ENCODE results near the gene MRPL52. TPM values are rescaled to one million over a fixed set of nuclear protein-coding genes. Genes with fewer than 3 reads are reported as not detected.

Gene MRPL52
- total and polyA plus RNA-seq, 2 of the 13 experiments (the other 11 are each of a cell fraction or from before 2014, with no cell fraction given): 118 to 329 TPM

DNA sequence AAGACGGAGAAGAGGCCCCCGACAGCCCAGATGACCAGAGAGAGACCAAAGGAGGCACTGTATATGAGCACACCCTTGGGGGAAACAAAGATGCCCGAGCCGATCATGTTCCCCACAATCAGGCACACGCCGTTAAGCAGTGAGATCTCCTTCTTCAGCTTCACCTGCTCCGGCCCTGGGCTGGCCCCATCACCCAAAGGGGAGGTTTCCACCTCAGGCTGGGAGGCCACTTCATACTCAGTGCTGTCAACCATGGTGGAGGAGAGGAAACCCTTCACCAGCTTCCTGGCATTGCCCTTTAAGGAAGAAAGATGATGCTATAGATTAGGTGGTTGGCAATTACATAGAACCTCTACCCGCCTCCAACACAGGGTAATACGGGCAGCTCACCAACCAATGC is 16.5 kb upstream of the MRPL52 start:
- Histone ChIP-seq H3K36me3 (replicated peaks in 1 of 2; ENCODE audit: control insufficient read depth in 1 of 2, insufficient read depth in 2 of 2, low read length in 2 of 2) (no peaks in the 10 kb centered on the region), H3K79me2 (ENCODE audit: insufficient read depth, low read length) (no peaks in the 10 kb centered on the region), H3K4me1 (ENCODE audit: insufficient read depth, low read length) (peaks cover 32% of the 10 kb centered on the region), H4K20me1 (ENCODE audit: insufficient read depth, low read length) (no peaks in the 10 kb centered on the region), H3K27ac (ENCODE audit: extremely low read length, insufficient read depth, low read length) (no peak overlapping the region), H3K4me2 (ENCODE audit: low read depth, low read length) (no peak overlapping the region), H3K9ac (ENCODE audit: insufficient read depth, low read depth, low read length) (no peak overlapping the region), H3K9me3 (ENCODE audit: low read length) (no peaks in the 10 kb centered on the region), H3K4me3 (replicated peaks in 1 of 3; ENCODE audit: insufficient read depth in 1 of 3, low read depth in 2 of 3, low read length in 3 of 3) (no peak overlapping the region), H2AFZ (ENCODE audit: low read length) (no peak overlapping the region), H3K27me3 (ENCODE audit: control insufficient read depth in 1 of 2, insufficient read depth in 2 of 2, low read length in 2 of 2) (no peaks in the 10 kb centered on the region; a peak in 1 of 5 replicates)
- TF ChIP-seq, protein P1, sequence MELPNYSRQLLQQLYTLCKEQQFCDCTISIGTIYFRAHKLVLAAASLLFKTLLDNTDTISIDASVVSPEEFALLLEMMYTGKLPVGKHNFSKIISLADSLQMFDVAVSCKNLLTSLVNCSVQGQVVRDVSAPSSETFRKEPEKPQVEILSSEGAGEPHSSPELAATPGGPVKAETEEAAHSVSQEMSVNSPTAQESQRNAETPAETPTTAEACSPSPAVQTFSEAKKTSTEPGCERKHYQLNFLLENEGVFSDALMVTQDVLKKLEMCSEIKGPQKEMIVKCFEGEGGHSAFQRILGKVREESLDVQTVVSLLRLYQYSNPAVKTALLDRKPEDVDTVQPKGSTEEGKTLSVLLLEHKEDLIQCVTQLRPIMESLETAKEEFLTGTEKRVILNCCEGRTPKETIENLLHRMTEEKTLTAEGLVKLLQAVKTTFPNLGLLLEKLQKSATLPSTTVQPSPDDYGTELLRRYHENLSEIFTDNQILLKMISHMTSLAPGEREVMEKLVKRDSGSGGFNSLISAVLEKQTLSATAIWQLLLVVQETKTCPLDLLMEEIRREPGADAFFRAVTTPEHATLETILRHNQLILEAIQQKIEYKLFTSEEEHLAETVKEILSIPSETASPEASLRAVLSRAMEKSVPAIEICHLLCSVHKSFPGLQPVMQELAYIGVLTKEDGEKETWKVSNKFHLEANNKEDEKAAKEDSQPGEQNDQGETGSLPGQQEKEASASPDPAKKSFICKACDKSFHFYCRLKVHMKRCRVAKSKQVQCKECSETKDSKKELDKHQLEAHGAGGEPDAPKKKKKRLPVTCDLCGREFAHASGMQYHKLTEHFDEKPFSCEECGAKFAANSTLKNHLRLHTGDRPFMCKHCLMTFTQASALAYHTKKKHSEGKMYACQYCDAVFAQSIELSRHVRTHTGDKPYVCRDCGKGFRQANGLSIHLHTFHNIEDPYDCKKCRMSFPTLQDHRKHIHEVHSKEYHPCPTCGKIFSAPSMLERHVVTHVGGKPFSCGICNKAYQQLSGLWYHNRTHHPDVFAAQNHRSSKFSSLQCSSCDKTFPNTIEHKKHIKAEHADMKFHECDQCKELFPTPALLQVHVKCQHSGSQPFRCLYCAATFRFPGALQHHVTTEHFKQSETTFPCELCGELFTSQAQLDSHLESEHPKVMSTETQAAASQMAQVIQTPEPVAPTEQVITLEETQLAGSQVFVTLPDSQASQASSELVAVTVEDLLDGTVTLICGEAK (IDR thresholded peaks at IDR 0.05): no peak
- TF ChIP-seq, protein P1 (CRISPR knock-in tag; IDR thresholded peaks at IDR 0.05): 0 out of 2 replicates have a peak, but pooled peaks have one; percentile 30
- TF ChIP-seq MAFG (CRISPR knock-in tag; IDR thresholded peaks at IDR 0.05) (no peak), ZNF280B (CRISPR knock-in tag; IDR thresholded peaks at IDR 0.05; ENCODE audit: borderline replicate concordance) (0 out of 2 replicates have a peak, but pooled peaks have one; percentile 47)
- TF ChIP-seq, protein P2, sequence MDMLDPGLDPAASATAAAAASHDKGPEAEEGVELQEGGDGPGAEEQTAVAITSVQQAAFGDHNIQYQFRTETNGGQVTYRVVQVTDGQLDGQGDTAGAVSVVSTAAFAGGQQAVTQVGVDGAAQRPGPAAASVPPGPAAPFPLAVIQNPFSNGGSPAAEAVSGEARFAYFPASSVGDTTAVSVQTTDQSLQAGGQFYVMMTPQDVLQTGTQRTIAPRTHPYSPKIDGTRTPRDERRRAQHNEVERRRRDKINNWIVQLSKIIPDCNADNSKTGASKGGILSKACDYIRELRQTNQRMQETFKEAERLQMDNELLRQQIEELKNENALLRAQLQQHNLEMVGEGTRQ (IDR thresholded peaks at IDR 0.05; ENCODE audit: low read depth, low read length): peak; percentile 6; the same call in 1 of the 2 replicates
- TF ChIP-seq, protein P2 (CRISPR knock-in tag; IDR thresholded peaks at IDR 0.05; ENCODE audit: borderline replicate concordance): no peak
- FAIRE-seq: no peak
- in situ Hi-C loops (cut with HindIII; ENCODE audit: extremely low pct_ligation_motif_present, low pct_unique_long_range_greater_than_20kb) (no loop called here), intact Hi-C loops (cut with micrococcal nuclease; ENCODE audit: unreplicated experiment) (no loop called here)
- no TSS peak for BruUV-seq (replicated peaks)
- ChIA-PET CTCF (ENCODE audit: low intra/inter-chr PET ratio, low total read pairs) (interaction anchor here (1.2 kb wide), 1 partner anchor 40 kb away, joined by 4 read pairs; no protein-coding TSS in a partner anchor), POLR2A (interaction anchor here (0.9 to 1.6 kb wide), 4 partner anchors 10 to 47 kb away, joined by 3 to 6 read pairs (median 4); partner anchors contain the start of gene OXA1L)
- WGBS (ENCODE audit: low lambda C conversion rate): 72% methylated on average over 9 of the region's 9 CpGs
- ATAC-seq: peak; percentile 8; the same call in 1 of the 3 replicates
- no peak for DNase-seq (ENCODE audit: low spot score)

All from HepG2 (cell line).